ENCODE results near the gene TSEN2.
A peak's percentile ranks its signal among the peaks of the same experiment; 100 is the strongest.

TSEN2 gene

DNA sequence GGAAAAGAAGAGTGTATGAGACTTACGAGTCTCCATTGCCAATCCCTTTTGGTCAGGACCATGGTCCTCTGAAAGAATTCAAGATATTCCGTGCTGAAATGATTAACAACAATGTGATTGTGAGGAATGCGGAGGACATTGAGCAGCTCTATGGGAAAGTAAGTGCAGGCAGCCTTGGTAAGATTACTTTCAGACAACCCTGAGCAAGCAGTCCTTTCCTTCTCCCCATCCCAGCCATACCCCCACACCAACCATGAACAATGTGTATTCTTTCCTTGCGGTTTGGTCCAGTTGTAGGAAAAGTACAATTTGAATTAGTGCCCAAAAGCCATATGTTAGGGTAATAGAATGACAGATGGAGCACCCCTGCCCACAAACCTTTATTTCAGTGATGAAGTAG, 5.6 kb downstream of the TSEN2 start:
- H2BK5ac ChIP-seq (ENCODE audit: low read depth, low read length, poor library complexity, severe bottlenecking) = no peak overlapping the region
- no peak overlapping the region for H4K8ac ChIP-seq (ENCODE audit: low read length)
- peaks cover 3 to 59% of the 10 kb centered on the region in 2 experiments for H3K36me3 ChIP-seq (ENCODE audit: control insufficient read depth in 1 of 2, insufficient read depth in 2 of 2, low read depth in 1 of 2, low read length in 2 of 2)
- H3K79me1 ChIP-seq (replicated peaks; ENCODE audit: low read length, poor library complexity, severe bottlenecking) = peaks cover 24% of the 10 kb centered on the region
- H3K23ac ChIP-seq (ENCODE audit: low read length in 2 of 2) = no peak overlapping the region
- no peak overlapping the region for H2BK15ac ChIP-seq (ENCODE audit: low read depth, poor library complexity, severe bottlenecking)
- DNase-seq = no peak
- H2AFZ ChIP-seq (ENCODE audit: low read depth, low read length) = no peak overlapping the region
- 100% methylated on average over 4 of the region's 4 CpGs for WGBS
- H4K91ac ChIP-seq (ENCODE audit: low read length) = no peak overlapping the region
- no peaks in the 10 kb centered on the region for H3K27me3 ChIP-seq (ENCODE audit: control insufficient read depth in 1 of 2, insufficient read depth in 1 of 2, low read length in 2 of 2)
- peak overlapping the region; percentile 77 for H3K27ac ChIP-seq (ENCODE audit: low read length, poor library complexity, severe bottlenecking)
- H3K9me3 ChIP-seq (ENCODE audit: control insufficient read depth, low read length) = no peaks in the 10 kb centered on the region
- no peak overlapping the region for H3K9ac ChIP-seq (ENCODE audit: low read length)
- H3K4me3 ChIP-seq (ENCODE audit: insufficient read depth in 1 of 2, low read depth in 1 of 2, low read length in 2 of 2) = no peak overlapping the region
- no peak overlapping the region for H3K4ac ChIP-seq (ENCODE audit: low read depth in 1 of 2, low read length in 2 of 2)
- H2AK5ac ChIP-seq (ENCODE audit: low read length, severe bottlenecking) = no peak overlapping the region
- peak overlapping the region; percentile 25 for H3K4me2 ChIP-seq (ENCODE audit: low read length, poor library complexity, severe bottlenecking)
- H3K4me1 ChIP-seq (ENCODE audit: control insufficient read depth, insufficient read depth, low read depth, low read length) = peaks cover 5% of the 10 kb centered on the region
- H2BK120ac ChIP-seq (ENCODE audit: low read depth, low read length) = no peak overlapping the region
- H3K14ac ChIP-seq (ENCODE audit: low read length in 2 of 2) = no peak overlapping the region
- H2BK12ac ChIP-seq (ENCODE audit: low read length in 2 of 2) = no peak overlapping the region
- H3K18ac ChIP-seq (ENCODE audit: low read depth in 1 of 2, low read length in 2 of 2) = no peak overlapping the region

DNA sequence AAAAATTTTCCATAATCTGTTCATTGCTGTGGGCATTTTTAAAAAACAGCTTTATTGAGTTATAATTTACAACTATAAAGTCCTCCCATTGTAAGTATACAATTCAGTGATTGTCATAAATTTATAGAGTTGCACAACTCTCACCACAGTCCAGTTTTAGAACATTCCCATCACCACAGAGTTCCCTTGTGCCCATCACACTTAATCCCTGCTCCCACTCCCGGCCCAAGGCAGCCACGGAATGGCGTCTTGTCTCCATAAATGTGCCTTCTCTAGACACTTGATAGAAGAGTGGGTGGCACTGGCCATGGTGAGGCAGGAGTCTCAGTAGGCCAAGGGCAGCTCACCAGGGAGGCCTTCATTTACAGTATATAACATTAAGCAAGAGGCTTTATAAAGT, 6.3 kb downstream of the TSEN2 start:
- H2BK5ac ChIP-seq (ENCODE audit: low read depth, low read length, poor library complexity, severe bottlenecking) = no peak overlapping the region
- H3K4me3 ChIP-seq (ENCODE audit: insufficient read depth in 1 of 2, low read depth in 1 of 2, low read length in 2 of 2) = no peak overlapping the region
- no peak for DNase-seq
- H2AFZ ChIP-seq (ENCODE audit: low read depth, low read length) = no peak overlapping the region
- H3K36me3 ChIP-seq (ENCODE audit: control insufficient read depth in 1 of 2, insufficient read depth in 2 of 2, low read depth in 1 of 2, low read length in 2 of 2) = peaks cover 4 to 64% of the 10 kb centered on the region in 2 experiments
- H4K8ac ChIP-seq (ENCODE audit: low read length) = peak overlapping the region; percentile 47
- WGBS = 89% methylated on average over 3 of the region's 3 CpGs
- H3K79me1 ChIP-seq (replicated peaks; ENCODE audit: low read length, poor library complexity, severe bottlenecking) = peaks cover 20% of the 10 kb centered on the region
- no peak overlapping the region for H3K14ac ChIP-seq (ENCODE audit: low read length in 2 of 2)
- no peaks in the 10 kb centered on the region for H3K9me3 ChIP-seq (ENCODE audit: control insufficient read depth, low read length)
- no peak overlapping the region for H2BK120ac ChIP-seq (ENCODE audit: low read depth, low read length)
- no peak overlapping the region for H3K27ac ChIP-seq (ENCODE audit: low read length, poor library complexity, severe bottlenecking)
- H3K27me3 ChIP-seq (ENCODE audit: control insufficient read depth in 1 of 2, insufficient read depth in 1 of 2, low read length in 2 of 2) = no peaks in the 10 kb centered on the region
- no peak overlapping the region for H3K4ac ChIP-seq (ENCODE audit: low read depth in 1 of 2, low read length in 2 of 2)
- no peak overlapping the region for H3K4me2 ChIP-seq (ENCODE audit: low read length, poor library complexity, severe bottlenecking)
- H2AK5ac ChIP-seq (ENCODE audit: low read length, severe bottlenecking) = peak overlapping the region; percentile 24
- no peak overlapping the region for H2BK15ac ChIP-seq (ENCODE audit: low read depth, poor library complexity, severe bottlenecking)
- H3K4me1 ChIP-seq (ENCODE audit: control insufficient read depth, insufficient read depth, low read depth, low read length) = peaks cover 5% of the 10 kb centered on the region
- H3K18ac ChIP-seq (ENCODE audit: low read depth in 1 of 2, low read length in 2 of 2) = no peak overlapping the region
- no peak overlapping the region for H3K9ac ChIP-seq (ENCODE audit: low read length)
- no peak overlapping the region for H4K91ac ChIP-seq (ENCODE audit: low read length)
- H3K23ac ChIP-seq (ENCODE audit: low read length in 2 of 2) = no peak overlapping the region
- no peak overlapping the region for H2BK12ac ChIP-seq (ENCODE audit: low read length in 2 of 2)

- no peak overlapping the region for H2BK15ac ChIP-seq (ENCODE audit: low read depth, poor library complexity, severe bottlenecking)
- H3K9me3 ChIP-seq (ENCODE audit: control insufficient read depth, low read length) = no peaks in the 10 kb centered on the region
- no peak for DNase-seq
- H3K9ac ChIP-seq (ENCODE audit: low read length) = no peak overlapping the region
- no peak overlapping the region for H3K4me3 ChIP-seq (ENCODE audit: insufficient read depth in 1 of 2, low read depth in 1 of 2, low read length in 2 of 2)
- H3K4me1 ChIP-seq (ENCODE audit: control insufficient read depth, insufficient read depth, low read depth, low read length) = no peaks in the 10 kb centered on the region
- no peak overlapping the region for H3K23ac ChIP-seq (ENCODE audit: low read length in 2 of 2)
- H3K27ac ChIP-seq (ENCODE audit: low read length, poor library complexity, severe bottlenecking) = no peak overlapping the region
- H3K27me3 ChIP-seq (ENCODE audit: control insufficient read depth in 1 of 2, insufficient read depth in 1 of 2, low read length in 2 of 2) = no peaks in the 10 kb centered on the region
- no peak overlapping the region for H3K4me2 ChIP-seq (ENCODE audit: low read length, poor library complexity, severe bottlenecking)
- H2BK5ac ChIP-seq (ENCODE audit: low read depth, low read length, poor library complexity, severe bottlenecking) = no peak overlapping the region
- H3K14ac ChIP-seq (ENCODE audit: low read length in 2 of 2) = no peak overlapping the region
- 96% methylated on average over 7 of the region's 8 CpGs for WGBS
- no peak overlapping the region for H2AFZ ChIP-seq (ENCODE audit: low read depth, low read length)
- H4K91ac ChIP-seq (ENCODE audit: low read length) = no peak overlapping the region
- no peak overlapping the region for H2BK120ac ChIP-seq (ENCODE audit: low read depth, low read length)
- H2AK5ac ChIP-seq (ENCODE audit: low read length, severe bottlenecking) = no peak overlapping the region
- no peak overlapping the region for H2BK12ac ChIP-seq (ENCODE audit: low read length in 2 of 2)
- H3K4ac ChIP-seq (ENCODE audit: low read depth in 1 of 2, low read length in 2 of 2) = no peak overlapping the region
- peaks cover 10% of the 10 kb centered on the region for H3K79me1 ChIP-seq (replicated peaks; ENCODE audit: low read length, poor library complexity, severe bottlenecking)
- no peak overlapping the region for H3K18ac ChIP-seq (ENCODE audit: low read depth in 1 of 2, low read length in 2 of 2)
- H3K36me3 ChIP-seq (ENCODE audit: control insufficient read depth in 1 of 2, insufficient read depth in 2 of 2, low read depth in 1 of 2, low read length in 2 of 2) = peaks cover 35 to 91% of the 10 kb centered on the region in 2 experiments
- H4K8ac ChIP-seq (ENCODE audit: low read length) = no peak overlapping the region
Observed at GRCh38 chr3:12495749-12496452, 11.6 kb downstream of the TSEN2 start.

DNA sequence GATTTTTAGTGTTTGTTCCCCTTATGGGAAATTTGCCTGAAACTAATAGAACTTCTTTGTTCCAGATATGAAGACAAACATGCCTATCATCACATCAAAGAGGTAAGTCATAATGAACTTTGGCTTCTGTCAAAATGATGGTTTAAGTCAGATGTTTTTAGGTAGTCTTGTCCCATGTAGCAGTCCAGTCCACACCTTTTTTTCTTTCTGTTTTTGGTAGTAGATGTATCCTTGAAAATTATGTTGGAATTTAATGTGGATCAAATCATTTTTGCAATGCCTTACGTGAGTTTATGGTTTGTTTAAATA, 12.1 kb downstream of the TSEN2 start:
- Histone ChIP-seq H3K4me2 (ENCODE audit: low read length, poor library complexity, severe bottlenecking) (no peak overlapping the region), H2BK5ac (ENCODE audit: low read depth, low read length, poor library complexity, severe bottlenecking) (no peak overlapping the region), H3K23ac (ENCODE audit: low read length in 2 of 2) (no peak overlapping the region), H3K4me3 (ENCODE audit: insufficient read depth in 1 of 2, low read depth in 1 of 2, low read length in 2 of 2) (no peak overlapping the region), H2AK5ac (ENCODE audit: low read length, severe bottlenecking) (no peak overlapping the region), H3K9me3 (ENCODE audit: control insufficient read depth, low read length) (no peaks in the 10 kb centered on the region), H2BK15ac (ENCODE audit: low read depth, poor library complexity, severe bottlenecking) (no peak overlapping the region), H3K36me3 (ENCODE audit: control insufficient read depth in 1 of 2, insufficient read depth in 2 of 2, low read depth in 1 of 2, low read length in 2 of 2) (peaks cover 35 to 92% of the 10 kb centered on the region in 2 experiments), H3K4me1 (ENCODE audit: control insufficient read depth, insufficient read depth, low read depth, low read length) (no peaks in the 10 kb centered on the region), H3K79me1 (replicated peaks; ENCODE audit: low read length, poor library complexity, severe bottlenecking) (peaks cover 8% of the 10 kb centered on the region), H3K27ac (ENCODE audit: low read length, poor library complexity, severe bottlenecking) (no peak overlapping the region), H2BK12ac (ENCODE audit: low read length in 2 of 2) (no peak overlapping the region), H3K14ac (ENCODE audit: low read length in 2 of 2) (no peak overlapping the region), H3K9ac (ENCODE audit: low read length) (no peak overlapping the region), H4K8ac (ENCODE audit: low read length) (no peak overlapping the region), H2AFZ (ENCODE audit: low read depth, low read length) (no peak overlapping the region), H3K4ac (ENCODE audit: low read depth in 1 of 2, low read length in 2 of 2) (no peak overlapping the region), H2BK120ac (ENCODE audit: low read depth, low read length) (no peak overlapping the region), H4K91ac (ENCODE audit: low read length) (no peak overlapping the region), H3K18ac (ENCODE audit: low read depth in 1 of 2, low read length in 2 of 2) (no peak overlapping the region), H3K27me3 (ENCODE audit: control insufficient read depth in 1 of 2, insufficient read depth in 1 of 2, low read length in 2 of 2) (no peaks in the 10 kb centered on the region)
- no peak for DNase-seq
- WGBS = no CpG with 5 or more reads among the region's 1 CpG

Data from mesenchymal stem cell (in vitro differentiated cells and primary cell).